HG02885 (cell line): ENCODE measurements around the gene ATP8B1.
A peak's percentile ranks its signal among the peaks of the same experiment; 100 is the strongest.

ENCODE experiments used
- ATAC-seq: cut with Tn5 transposase; IDR thresholded peaks from one replicate; pipeline ENCODE4 v1.9.1; 2021; ENCODE audit warnings: mild to moderate bottlenecking; ENCODE audit not compliant: unreplicated experiment, poor library complexity

Gene ATP8B1

DNA sequence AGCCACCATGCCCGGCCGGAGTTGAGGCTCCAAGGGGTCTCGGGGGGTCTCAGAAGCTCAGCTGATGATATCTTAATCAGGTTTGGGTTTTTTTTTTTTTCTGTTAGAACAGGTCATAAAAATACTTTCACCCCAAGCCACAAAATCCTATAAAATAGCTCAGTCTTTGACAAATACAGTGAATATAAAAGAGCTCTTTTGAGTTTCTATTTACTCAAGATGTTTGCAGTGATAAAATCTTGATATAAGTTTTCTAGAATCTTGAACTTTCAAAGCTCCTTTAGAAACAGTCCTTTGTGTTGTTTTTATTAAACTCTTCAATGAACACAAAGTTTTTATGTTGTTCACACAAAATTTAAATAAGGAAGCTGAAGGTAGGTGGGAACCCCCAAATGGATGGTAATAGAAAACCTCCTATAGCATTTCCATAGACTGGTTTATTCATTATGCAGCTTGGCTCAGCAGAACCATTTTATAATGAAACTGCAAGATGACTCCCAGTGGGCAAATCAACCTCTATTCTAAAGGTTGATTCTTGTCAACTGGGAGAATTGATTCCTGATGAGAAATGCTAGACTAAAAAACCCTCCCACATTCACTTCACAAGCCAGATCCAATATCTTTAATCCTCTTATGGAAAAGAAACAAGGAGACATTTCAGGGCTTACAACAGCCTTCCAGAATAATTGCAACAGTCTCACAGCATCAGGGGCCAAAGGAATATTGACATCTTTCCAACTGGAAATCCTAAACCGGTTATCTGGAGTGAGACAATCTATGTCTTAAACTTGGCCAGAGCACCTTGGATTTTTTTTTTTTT, 167.9 kb downstream of the ATP8B1 start:
- no peak for ATAC-seq

DNA sequence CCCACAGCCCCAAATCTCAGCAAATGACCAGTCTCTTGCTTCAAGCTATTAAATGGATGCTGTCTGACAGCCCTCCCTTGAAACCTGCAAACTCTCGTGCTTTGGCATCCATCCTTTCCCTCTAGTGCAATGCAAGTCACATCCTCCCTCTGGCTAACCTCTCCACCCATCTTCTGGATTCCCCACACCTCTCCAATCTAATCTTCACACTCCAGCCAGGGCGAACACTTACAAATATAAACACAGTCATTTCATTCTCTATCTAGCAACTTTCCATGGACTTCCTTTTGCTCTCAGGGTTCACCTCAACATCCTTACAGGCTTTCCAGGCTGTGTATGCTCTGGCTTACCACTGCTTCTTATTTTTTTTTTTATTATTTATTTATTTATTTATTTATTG, 171.4 kb downstream of the ATP8B1 start:
- no peak for ATAC-seq

DNA sequence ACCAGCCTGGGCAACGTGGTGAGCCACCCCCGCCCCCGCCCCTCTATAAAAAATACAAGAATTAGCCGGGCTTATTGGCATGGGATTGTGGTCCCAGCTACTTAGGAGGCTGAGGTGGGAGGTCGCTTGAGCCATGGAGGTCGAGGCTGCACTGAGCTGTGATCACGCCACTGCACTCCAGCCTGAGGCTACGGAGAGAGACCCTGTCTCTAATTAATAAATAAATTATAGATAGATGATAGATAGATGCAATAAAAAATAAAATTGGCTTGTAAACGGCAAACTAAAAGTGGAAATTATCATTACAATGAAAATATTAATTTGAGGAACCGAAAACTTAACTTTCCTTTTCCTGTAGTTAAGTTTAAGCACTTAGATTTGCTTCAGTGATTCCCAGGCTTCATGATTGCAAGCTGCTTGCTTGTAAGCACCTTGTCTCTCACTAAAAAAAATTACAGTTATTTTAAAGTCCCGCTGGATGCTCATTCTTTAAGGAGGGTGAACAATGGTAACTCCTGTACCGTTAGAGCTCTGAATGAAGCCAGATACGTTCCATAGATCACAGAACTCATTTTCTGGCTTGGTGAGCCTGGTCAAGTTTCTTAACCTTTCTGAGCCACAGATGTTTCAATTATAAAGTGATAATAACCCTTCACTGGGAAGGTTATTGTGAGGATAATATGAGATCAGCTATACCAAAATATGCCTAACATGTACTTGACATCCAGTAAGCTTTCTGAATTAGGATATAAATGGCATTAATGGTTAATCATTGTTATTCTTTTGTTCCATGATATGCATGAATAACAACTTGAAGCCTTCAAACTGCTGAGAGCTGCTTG, 172.1 kb downstream of the ATP8B1 start:
- ATAC-seq, result peak; percentile 48

DNA sequence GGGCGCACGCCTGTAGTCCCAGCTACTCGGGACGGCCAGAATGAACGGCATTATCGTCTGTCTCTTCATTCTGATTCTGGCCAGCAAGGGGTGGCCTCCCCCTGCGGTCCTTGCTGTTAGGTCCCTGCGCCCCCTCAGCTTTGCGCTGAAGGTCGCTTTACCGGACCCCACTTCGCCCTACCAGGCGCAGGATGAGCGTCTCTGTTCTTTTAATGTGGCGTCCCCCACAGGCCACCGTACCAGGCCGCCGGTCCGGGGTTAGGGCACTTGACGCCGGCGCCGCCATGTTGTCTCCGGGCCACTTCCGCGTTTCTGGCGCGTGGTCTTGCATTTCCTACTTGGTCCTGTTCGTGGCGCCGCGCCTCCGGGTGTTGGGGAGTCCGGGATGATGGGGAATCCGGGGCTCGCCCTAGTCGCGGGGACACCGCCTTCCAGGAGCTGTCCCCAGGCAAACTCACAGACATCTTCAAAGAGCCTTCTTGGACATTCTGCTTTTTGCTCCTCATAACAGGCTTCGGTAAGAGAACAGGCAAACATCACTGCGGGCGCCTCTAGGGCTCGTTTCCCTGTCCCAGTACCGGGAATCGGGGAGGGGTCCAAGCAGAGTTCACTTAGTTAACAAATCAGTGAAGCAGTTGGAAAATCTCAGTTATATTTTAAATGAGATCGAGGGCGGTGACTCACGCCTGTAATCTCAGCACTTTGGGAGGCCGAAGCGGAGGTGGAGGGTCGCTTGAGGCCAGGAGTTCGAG, 172.9 kb downstream of the ATP8B1 start:
- ATAC-seq, result peak; percentile 95

DNA sequence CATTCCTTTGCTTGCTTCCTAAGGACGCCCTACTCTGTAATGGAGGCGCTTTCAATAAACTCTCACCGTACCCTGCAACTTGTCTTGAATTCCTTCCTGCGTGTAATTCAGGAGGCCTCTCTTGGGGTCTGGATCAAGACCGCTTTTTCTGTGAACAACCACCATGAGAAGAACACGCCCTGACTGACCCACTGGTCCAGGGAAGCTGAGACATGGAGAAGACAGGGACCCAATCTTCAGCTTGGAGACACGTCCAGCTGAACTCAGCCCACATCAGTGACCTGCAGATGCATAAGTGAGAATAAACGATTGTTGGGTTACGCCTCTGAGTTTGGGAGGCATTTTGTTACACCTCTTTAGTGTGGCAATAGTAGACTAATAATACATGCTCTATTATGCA, 173.7 kb downstream of the ATP8B1 start:
- ATAC-seq, result no peak

DNA sequence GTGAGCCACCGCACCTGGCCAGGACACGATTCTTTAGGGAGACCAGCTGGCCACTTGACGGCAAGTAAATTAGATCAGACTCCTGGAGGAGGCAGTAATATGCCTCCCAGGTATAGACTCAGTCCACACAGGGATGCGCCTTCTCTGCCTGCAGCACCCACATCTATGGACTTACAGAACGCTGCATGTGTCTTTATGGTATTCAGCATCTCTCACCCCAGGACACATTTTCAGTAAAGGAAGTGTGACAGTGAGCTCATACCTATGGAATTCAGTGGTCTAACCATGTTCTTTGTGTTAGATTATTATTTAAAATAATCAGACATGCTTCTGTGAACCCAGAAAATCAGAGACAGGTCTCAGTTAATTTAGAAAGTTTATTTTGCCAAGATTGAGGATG, 175.6 kb downstream of the ATP8B1 start:
- no peak for ATAC-seq

DNA sequence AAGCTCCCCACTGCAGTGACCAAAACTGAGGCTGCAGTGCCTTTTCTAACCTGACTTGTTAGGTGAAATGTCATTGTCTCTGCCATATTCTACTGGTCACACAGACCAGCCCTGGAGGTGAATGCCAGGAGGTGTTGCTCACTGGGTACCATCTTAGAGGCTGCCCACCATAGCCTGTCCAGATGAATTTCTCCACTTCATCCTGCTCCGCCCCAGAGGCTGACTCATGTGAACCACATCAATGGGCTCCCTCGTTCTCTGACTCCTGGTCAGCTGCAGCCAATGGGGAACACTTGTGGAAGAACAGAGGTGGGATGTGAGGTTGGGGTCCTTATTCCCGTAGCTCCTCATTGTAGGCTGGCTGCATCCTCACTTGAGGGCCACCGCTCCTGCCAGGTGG, 178.1 kb downstream of the ATP8B1 start:
- no peak for ATAC-seq

DNA sequence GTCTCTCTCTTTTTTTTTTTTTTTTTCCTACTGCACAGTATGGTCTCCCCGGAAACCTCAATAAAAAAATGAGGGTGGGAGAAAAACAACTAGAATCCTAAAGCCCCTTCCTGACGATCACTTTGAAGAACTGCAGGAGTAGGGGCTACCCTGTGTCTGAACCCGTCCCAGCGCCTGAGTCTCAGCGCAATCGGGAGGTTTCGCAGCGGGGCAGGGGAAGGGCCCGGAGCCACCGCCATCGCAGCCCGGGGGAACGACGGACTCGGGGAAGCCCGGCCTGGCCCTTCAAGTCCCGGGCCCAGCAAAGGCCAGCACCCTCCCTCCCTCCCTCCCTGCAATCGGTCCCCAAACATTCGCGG, 181.9 kb downstream of the ATP8B1 start:
- ATAC-seq, result peak; percentile 22

DNA sequence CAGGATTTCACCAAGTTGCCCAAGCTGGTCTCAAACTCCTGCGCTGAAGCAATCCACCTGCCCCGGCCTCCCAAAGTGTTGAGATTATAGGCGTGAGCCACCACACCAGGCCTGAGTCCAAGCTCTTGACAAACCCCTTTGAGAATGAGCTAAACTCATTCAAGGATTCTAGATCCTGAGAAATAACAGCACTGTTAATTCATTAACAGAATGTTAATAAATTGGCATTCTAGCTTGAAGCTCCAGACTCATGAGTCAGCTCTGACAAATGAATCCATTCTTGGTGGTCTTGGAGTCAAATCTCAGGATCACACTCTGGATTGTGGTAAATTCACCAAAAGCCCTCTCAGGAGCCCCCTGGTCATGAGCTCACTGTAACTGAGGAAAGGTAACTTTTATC, 183.2 kb downstream of the ATP8B1 start:
- ATAC-seq, result no peak

DNA sequence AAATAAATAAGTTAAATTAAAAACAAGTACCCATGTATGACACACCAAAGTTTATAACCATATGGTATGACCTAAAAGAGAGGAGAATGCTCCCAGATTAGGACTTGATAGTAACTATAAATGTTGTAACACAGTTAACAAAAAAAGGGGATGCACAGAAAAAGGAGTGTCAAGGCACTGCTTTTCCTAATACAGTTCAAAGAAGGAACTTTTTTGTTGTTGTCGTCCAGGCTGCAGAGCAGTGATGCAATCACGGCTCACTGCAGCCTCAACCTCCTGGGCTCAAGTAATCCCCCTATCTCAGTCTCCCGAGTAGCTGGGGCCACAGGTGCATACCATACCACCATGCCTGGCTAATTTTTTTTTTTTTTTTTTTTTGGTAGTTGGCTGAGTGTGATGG, 184.2 kb downstream of the ATP8B1 start:
- no peak for ATAC-seq

DNA sequence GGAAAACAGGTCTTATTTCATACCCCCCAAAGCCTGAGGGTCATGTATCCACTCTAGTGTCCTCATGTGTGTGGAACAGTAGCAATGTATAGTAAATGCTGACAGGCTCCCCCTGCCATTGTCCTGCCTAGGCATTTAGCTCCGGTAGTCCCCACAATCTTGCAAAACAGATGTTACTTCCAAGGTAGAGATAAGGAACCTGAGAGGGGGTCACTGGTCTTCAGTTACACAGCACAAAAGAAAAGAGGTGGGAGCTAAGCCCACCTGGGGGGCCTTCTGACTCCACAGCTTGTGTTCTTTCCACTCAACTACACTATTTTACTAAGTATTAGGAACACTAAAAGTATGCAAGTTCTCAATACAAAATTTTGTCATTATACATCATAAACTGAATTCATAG, 199.2 kb downstream of the ATP8B1 start:
- no peak for ATAC-seq
